DMS153 treated with DMSO at 0.1 percent for 48 hours (cell line): ENCODE measurements around the gene ALX3.
"Not testable (repeated sequence)": the region's sequence is repeated elsewhere in the genome, so short reads cannot be mapped to it uniquely, and the experiment has no call there.

Experiments
- DNase-seq: peaks from one replicate; lab custom pipeline; 2025; ENCODE audit not compliant: unreplicated experiment; lab: John Stamatoyannopoulos, UW

Gene ALX3

GRCh38 chr1:110048923-110049601 lies 21.4 kb downstream of the ALX3 start:
- DNase-seq, result no peak

- no peak for DNase-seq
These were observed 22.2 kb downstream of the ALX3 start for GRCh38 chr1:110048240-110048639.

- DNase-seq, result no peak
These were observed 23.0 kb downstream of the ALX3 start for GRCh38 chr1:110047463-110047862.

- DNase-seq, result no peak
These were observed 27.5 kb downstream of the ALX3 start for GRCh38 chr1:110043016-110043415.

- no peak for DNase-seq
These were observed 29.9 kb downstream of the ALX3 start for GRCh38 chr1:110040548-110040947.

GRCh38 chr1:110039641-110040040 lies 30.8 kb downstream of the ALX3 start:
- DNase-seq, result no peak

- no peak for DNase-seq
These were observed 32.2 kb downstream of the ALX3 start for GRCh38 chr1:110038271-110038670.

GRCh38 chr1:110035236-110035752 lies 35.2 kb downstream of the ALX3 start:
- DNase-seq, result no peak

- peak; percentile 96 for DNase-seq
These were observed 35.8 kb downstream of the ALX3 start, which contains the start of gene STRIP1 for GRCh38 chr1:110034451-110035235. Gene STRIP1, plus strand, starts transcription at chr1:110034624. Its CDS starts 14 bp downstream, at chr1:110034638.

- DNase-seq, result no peak
These were observed 36.4 kb downstream of the ALX3 start for GRCh38 chr1:110034040-110034450.

GRCh38 chr1:110033421-110033820 lies 37.1 kb downstream of the ALX3 start:
- DNase-seq, result no peak

GRCh38 chr1:110032327-110032726 lies 38.1 kb downstream of the ALX3 start:
- no peak for DNase-seq

- DNase-seq, result not testable (repeated sequence)
These were observed 39.8 kb downstream of the ALX3 start for GRCh38 chr1:110030687-110031086.

- no peak for DNase-seq
These were observed 45.9 kb downstream of the ALX3 start for GRCh38 chr1:110024613-110025012.

GRCh38 chr1:110021285-110021684 lies 49.2 kb downstream of the ALX3 start:
- no peak for DNase-seq

- DNase-seq, result no peak
These were observed 50.7 kb downstream of the ALX3 start for GRCh38 chr1:110019770-110020169.

GRCh38 chr1:110018396-110018795 lies 52.1 kb downstream of the ALX3 start:
- DNase-seq, result no peak

GRCh38 chr1:110017792-110018191 lies 52.7 kb downstream of the ALX3 start:
- DNase-seq, result no peak

- no peak for DNase-seq
These were observed 58.2 kb downstream of the ALX3 start for GRCh38 chr1:110012100-110012780.

GRCh38 chr1:110011527-110012041 lies 58.9 kb downstream of the ALX3 start:
- DNase-seq, result peak; percentile 16
